Effector CD8-positive, alpha-beta T cell (primary cell): ENCODE results near the gene PTK6.
"Not testable (repeated sequence)": the region's sequence is repeated elsewhere in the genome, so short reads cannot be mapped to it uniquely, and the experiment has no call there.

Experiments used
- DNase-seq: peaks from one replicate; lab custom pipeline; 2025; lab: John Stamatoyannopoulos, UW
- total RNA-seq, 4 experiments: gene quantifications; one replicate each; lab custom pipeline; 2026; lab: John Stamatoyannopoulos, UW

Gene PTK6
- 0.12 to 0.91 (median 0.50) reads per million in 4 experiments for total RNA-seq

- no peak for DNase-seq
Observed at GRCh38 chr20:63536997-63537524, at the start of gene PTK6. Gene PTK6, minus strand, starts transcription at chr20:63537376. Its CDS starts 62 bp downstream, at chr20:63537314.

- no peak for DNase-seq
Observed at GRCh38 chr20:63586797-63587196, 49.6 kb upstream of the PTK6 start.

- no peak for DNase-seq
Observed at GRCh38 chr20:63585616-63586565, 48.7 kb upstream of the PTK6 start.

GRCh38 chr20:63582382-63583063 is 45.3 kb upstream of the PTK6 start:
- DNase-seq, result no peak

- DNase-seq, result peak; percentile 48
Observed at GRCh38 chr20:63580796-63581461, 43.8 kb upstream of the PTK6 start.

- no peak for DNase-seq
Observed at GRCh38 chr20:63579017-63579694, 42.0 kb upstream of the PTK6 start.

- no peak for DNase-seq
Observed at GRCh38 chr20:63578224-63579016, 41.2 kb upstream of the PTK6 start.

- DNase-seq, result no peak
Observed at GRCh38 chr20:63577317-63577894, 40.2 kb upstream of the PTK6 start.

- no peak for DNase-seq
Observed at GRCh38 chr20:63576311-63576710, 39.1 kb upstream of the PTK6 start.

GRCh38 chr20:63574829-63575743 is 37.9 kb upstream of the PTK6 start:
- DNase-seq, result no peak

GRCh38 chr20:63574156-63574828 is 37.1 kb upstream of the PTK6 start, which contains the start of gene HELZ2:
Gene HELZ2, minus strand, starts transcription at chr20:63574239. Its CDS starts 1,854 bp downstream, at chr20:63572385.
- peak; percentile 61 for DNase-seq

GRCh38 chr20:63573647-63574131 is 36.5 kb upstream of the PTK6 start:
- no peak for DNase-seq

GRCh38 chr20:63572788-63573646 is 35.8 kb upstream of the PTK6 start:
- no peak for DNase-seq

- no peak for DNase-seq
Observed at GRCh38 chr20:63572071-63572787, 35.1 kb upstream of the PTK6 start.

- not testable (repeated sequence) for DNase-seq
Observed at GRCh38 chr20:63571087-63571478, 33.9 kb upstream of the PTK6 start.

- no peak for DNase-seq
Observed at GRCh38 chr20:63570281-63571086, 33.3 kb upstream of the PTK6 start.
